GM19023 (cell line): ENCODE measurements around the gene RHOBTB3.

Source experiments
- ATAC-seq: cut with Tn5 transposase; IDR thresholded peaks from one replicate; pipeline ENCODE4 v1.9.1; 2021; ENCODE audit warnings: mild to moderate bottlenecking, moderate library complexity; ENCODE audit not compliant: unreplicated experiment

RHOBTB3 gene

GRCh38 chr5:95731571-95732554, 727 bp downstream of the RHOBTB3 start:
- ATAC-seq, result peak; percentile 30

- ATAC-seq, result no peak
These were observed 2.0 kb downstream of the RHOBTB3 start for GRCh38 chr5:95733107-95733665.

- no peak for ATAC-seq
These were observed 3.1 kb downstream of the RHOBTB3 start for GRCh38 chr5:95734187-95734586.

- ATAC-seq, result no peak
These were observed 3.8 kb downstream of the RHOBTB3 start for GRCh38 chr5:95734906-95735305.

- ATAC-seq, result no peak
These were observed 4.3 kb downstream of the RHOBTB3 start for GRCh38 chr5:95735406-95735805.

GRCh38 chr5:95738072-95738471, 6.9 kb downstream of the RHOBTB3 start:
- ATAC-seq, result no peak

GRCh38 chr5:95738834-95739233, 7.7 kb downstream of the RHOBTB3 start:
- no peak for ATAC-seq

GRCh38 chr5:95739857-95740256, 8.7 kb downstream of the RHOBTB3 start:
- no peak for ATAC-seq

- ATAC-seq, result no peak
These were observed 10.3 kb downstream of the RHOBTB3 start for GRCh38 chr5:95741458-95741857.

- ATAC-seq, result no peak
These were observed 12.1 kb downstream of the RHOBTB3 start for GRCh38 chr5:95743232-95743631.

- no peak for ATAC-seq
These were observed 12.7 kb downstream of the RHOBTB3 start for GRCh38 chr5:95743877-95744276.

GRCh38 chr5:95746194-95746593, 15.1 kb downstream of the RHOBTB3 start:
- no peak for ATAC-seq

- ATAC-seq, result no peak
These were observed 15.9 kb downstream of the RHOBTB3 start for GRCh38 chr5:95746722-95747679.

- no peak for ATAC-seq
These were observed 17.0 kb downstream of the RHOBTB3 start for GRCh38 chr5:95748133-95748532.

GRCh38 chr5:95754545-95754944, 23.4 kb downstream of the RHOBTB3 start:
- ATAC-seq, result no peak

GRCh38 chr5:95759005-95759404, 27.9 kb downstream of the RHOBTB3 start:
- no peak for ATAC-seq

GRCh38 chr5:95759634-95760033, 28.5 kb downstream of the RHOBTB3 start:
- ATAC-seq, result no peak

GRCh38 chr5:95760273-95761191, 29.4 kb downstream of the RHOBTB3 start:
- peak; percentile 91 for ATAC-seq

- no peak for ATAC-seq
These were observed 30.9 kb downstream of the RHOBTB3 start for GRCh38 chr5:95761771-95762651.
